Activated CD4-positive, alpha-beta T cell treated with anti-CD3 and anti-CD28 coated beads, Interleukin-2, amount 50 U/mL, for 4 hours (primary cell): ENCODE data around the gene HMX2.

Source experiments
- DNase-seq, 2 experiments: peaks; one replicate each; pipeline ENCODE4 v3.0.0-alpha.2; 2020

HMX2 gene, protein sequence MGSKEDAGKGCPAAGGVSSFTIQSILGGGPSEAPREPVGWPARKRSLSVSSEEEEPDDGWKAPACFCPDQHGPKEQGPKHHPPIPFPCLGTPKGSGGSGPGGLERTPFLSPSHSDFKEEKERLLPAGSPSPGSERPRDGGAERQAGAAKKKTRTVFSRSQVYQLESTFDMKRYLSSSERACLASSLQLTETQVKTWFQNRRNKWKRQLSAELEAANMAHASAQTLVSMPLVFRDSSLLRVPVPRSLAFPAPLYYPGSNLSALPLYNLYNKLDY

DNA sequence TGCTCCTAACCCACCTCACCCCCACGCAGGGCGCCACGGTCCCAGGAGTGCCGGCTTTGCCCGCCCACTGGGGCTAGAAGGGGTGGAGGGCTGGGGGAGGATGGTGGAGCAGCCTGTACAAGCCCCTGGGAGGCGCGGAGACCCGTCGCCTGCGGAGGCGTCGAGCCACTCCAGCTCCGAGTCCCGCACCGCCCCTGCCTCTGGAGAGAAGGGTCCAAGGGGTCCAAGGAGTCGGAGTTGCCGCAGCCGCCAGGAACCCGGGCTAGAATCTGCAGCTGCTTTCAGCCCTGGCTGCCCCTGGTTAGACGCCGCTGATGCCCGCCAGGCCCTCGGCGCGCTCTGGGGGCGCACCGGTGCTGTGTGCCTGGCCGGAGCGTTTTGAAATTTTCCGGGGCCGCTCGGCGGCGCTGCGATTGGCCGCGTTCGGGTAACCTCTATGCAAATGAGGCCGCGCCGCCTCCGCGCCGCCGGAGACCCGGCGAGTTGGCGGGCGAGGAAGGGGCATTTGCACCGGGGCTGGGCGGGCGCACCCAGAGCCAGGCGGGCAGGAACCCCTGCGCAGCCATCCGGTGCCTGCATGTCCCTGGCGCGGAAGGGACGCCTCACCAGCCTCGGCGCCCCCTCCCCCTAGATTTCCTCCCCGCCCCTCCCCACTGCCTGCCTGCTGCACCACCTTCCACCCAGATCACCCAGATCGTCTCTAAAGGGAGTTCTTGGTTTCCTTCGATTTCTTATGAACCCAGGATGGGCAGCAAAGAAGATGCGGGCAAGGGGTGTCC lies at the start of gene HMX2:
TSS of gene HMX2 (plus strand) at position 502 of the 779 bp plus-strand sequence. CDS start at position 745, 243 bp downstream.
- DNase-seq = no peak

DNA sequence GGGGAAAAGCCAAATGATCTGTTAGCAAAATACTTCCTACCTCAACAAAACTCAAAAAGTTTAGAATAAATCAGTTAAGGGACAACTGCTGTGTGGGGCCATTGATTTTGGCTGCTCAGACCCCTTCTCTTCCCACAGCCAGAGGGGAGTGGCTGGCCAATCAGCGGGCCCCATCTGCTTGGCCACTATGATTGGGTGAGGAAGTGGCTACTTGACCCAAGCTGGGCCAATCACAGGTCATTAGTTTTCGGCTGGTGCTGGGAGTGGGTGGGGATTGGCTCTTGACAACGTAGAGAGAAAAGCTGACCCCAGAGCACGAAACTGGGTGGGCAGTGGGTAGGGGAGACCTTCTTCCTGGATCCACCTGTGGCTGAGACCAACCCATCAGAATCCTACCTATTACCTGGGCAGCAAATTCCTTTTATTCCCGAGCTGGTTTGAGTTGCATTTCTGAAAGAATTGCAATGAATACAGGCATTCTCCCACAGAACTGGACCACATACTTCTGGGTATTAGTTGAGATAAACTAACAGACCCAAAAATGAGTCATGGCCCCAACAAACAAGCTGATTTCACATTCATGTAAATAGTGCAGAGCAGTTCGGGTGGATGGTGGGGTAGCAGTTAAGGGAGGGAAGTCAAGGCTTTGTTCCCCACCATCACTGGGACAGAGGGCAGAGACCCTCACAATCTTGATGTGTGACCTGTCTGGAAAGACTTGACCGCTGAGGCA lies 47.7 kb upstream of the HMX2 start:
- no peak for DNase-seq

DNA sequence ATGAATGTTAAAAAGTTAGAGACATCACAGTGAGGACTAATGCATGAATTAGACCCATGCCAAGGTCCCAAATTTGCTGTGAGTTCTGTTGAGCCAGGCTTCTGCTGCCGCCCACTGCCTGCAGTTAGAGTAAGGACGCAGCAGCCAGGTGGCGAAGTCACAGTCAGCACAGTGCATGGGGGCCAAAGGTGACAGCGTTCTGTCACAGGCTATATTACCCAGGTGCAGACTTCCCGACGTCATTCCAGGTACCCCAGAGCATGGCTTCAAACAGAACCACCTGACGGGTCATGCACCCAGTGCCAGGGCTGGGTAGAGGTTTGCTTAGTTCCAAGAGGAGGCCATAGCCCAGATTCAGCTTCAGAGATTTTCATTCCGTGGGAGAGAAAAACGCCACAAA lies 46.1 kb upstream of the HMX2 start:
- DNase-seq = no peak

DNA sequence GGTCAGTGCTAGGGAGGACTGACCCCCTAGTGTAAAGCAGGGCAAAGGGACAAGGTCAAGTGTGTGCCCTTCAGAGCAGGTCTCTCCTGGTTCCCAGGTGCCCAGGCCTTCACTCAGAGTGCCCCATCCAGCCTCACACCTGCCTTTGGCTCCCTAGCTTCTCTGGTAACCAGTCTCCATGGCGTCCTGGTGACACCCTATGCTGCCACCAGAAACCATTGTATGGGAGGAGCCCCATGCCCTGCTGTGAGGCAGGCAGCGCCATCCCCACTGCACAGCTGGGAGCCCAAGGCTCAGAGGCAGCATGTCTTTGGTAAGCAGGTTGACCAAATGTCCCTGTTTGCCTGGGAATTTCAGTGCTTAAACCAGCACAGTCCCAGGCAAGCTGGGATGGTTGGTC lies 45.3 kb upstream of the HMX2 start:
- no peak for DNase-seq

DNA sequence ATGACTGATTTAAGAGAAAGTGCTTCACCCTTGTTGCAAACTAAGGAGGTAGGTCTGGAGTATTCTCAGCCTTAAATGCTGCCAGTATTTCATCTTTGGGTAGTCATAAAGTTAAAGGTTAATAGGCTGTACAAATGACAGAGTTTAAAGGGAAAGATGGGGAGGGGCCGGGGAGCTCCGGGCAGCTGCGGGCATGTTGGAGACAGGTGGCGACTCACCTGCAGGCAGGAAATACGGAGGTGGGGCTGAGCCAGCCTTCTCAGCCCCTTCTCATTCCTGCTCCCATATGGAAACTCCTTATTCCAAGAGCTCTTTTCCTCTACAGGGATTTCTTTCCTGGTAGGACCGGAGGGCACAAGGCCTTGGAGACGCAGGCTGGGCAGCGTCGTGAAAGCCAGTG lies 44.0 kb upstream of the HMX2 start:
- no peak for DNase-seq

DNA sequence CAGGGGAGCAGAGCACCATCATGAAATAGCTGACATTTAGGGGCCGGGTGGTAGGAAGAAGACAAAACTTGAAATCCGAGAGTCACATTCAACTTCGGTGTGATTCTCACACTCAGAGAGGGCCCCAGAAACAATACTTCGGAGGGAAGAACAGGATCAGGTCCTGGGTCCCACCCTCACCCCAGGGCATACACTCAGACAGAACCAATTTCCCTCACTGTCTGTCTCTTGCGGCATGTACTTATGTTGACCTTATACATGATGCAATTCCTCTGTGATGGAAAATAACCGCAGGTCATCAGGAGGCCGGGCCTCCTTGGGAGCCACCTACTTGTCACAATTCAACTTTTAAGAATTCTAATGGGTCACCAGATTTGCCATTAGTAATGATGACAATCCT lies 38.5 kb upstream of the HMX2 start:
- DNase-seq = no peak

DNA sequence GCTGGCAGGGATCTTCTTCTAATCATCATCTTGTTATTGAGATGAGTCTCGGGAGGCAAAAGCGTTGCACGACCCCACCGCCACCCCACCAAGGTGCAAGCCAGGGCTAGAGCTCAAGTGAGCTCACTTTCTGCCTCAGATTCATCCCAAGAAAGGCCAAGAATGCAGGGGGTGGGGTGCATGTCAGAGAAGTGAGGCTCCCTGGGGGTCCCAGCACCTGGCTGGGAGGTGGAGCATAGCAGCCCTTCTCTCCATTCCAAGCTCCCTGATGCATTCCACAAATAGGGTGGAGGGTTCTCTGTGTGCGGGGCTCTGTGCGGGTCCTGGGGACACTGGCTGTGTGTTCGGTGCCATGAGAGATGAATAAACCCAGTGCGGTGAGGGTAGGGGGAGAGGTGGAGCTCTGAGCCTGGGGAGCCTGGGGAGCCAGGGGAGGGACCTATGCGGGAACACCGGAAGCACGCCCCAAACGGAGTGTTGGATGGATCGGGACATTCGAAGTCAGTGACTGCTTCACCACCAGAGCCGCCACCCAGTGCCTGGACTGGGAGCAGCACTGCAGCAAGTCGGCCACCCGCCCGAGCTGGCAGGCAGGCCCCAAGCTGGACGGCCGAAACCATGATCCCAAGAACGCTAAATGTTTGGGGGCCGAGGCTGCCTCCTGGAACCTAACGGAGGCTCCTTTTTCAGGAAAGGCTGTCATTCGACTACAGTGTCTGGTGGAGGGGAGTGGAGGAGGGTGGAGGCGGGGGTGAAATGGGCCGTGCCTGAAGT lies 30.1 kb upstream of the HMX2 start:
- DNase-seq = no peak

DNA sequence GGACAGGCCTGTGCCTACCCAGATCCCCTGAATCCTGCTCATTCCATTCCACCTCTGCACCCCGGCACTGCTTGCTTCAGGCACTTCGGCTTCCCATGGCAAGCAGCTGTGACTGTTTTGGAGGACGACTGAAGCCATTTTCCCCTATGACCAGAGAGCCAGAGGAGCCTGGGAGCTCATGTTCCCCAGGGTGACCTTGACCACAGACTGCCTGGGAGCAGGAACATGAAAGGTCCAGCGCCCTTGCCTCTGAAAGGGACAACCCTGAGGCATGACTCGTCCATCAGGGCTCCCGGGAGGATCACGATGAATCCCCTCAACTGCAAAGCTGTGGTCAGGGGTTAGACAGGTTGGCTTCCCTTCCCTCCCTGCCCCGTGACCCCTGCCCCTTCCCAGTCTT lies 28.9 kb upstream of the HMX2 start:
- DNase-seq = no peak

DNA sequence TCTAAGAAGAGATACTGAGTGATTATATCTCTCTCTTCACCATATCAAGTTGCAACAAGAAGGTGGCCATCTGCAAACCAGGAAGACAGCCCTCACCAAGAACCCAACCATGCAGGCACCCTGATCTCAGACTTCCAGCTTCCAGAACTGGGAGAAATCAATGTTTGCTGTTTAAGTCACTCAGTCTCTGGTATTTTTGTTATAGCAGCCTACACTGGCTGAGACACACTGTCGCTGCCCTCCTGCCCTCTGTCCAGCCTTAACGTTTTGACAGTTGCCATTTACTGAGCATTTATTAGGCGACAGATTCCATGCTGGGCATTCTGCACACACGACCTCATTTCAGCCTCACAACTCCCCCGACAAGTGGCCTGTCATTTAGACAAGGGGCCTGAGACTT lies 21.7 kb upstream of the HMX2 start:
- DNase-seq = no peak

DNA sequence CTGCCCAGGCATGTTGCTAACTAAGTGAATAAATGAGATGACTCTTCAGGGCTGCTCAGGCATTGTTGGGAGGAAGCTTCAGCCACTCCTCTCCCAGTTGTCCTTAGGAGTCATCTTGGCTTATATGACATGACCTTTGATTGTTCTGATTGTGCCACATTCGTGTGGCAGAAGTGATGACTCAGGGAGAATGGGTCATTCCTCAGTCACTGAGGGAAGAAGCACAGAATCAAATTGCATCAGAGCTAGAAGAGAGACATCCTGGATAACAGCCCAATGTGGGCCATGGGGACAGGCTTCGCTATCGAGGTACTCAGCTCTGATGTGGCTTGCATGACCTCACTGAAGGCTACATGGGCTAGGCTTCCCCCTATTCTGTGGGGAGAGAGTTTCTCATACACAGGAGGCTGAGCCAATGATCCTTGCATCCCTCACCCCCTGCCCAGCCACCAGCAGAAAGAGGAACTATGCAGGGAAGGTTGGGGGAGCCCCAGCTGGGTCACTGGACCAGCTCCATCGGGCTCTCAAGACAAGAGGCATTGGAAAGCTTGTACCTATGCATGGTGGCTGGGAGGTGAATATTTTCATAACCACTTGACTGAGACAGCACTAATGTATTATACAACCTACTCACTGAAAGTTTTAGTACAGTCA lies 18.2 kb upstream of the HMX2 start:
- no peak for DNase-seq

DNA sequence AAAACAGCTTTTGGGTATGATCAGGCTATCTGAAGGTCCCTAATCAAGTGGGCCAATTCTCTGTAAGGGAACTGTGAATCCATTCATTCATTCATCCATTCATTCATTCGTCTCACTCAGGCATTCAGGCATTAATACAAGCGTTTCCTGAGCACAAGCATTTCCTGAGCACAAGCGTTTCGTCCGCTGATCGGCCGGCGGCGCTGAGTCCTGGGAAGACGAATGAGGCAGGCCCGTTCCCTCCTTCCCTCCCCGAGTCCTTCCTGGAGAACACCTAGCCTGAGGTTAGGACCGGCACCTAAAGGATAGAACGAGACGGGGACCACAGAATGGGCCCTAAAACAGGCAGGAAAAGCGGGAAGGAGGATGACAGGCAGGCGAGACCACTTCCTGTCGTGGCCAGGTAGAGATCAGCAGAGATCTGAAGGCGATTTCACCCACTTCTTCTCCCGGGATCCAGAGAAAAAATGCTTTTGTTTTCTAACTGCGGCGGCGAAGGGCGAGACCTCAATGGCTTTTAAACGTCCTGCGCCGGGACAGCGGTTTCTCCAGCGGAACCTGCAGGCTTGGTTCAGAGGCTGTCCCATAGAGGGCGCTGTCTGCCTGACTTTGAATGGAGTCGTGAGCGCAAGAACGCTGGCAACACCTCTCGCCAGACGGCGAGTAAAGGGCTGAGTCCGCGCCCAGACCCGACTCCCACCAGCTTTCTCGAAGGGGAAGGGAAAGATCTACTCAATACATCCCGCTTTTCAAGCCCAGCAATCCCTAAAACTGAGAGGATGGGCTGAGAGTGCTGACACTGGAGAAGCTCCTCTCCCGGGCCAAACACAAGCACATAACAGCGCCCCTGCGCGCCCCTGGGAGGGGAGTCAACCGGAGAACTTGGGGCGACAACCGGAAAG lies 15.1 kb upstream of the HMX2 start:
- DNase-seq = peak; percentile 83 to 87

DNA sequence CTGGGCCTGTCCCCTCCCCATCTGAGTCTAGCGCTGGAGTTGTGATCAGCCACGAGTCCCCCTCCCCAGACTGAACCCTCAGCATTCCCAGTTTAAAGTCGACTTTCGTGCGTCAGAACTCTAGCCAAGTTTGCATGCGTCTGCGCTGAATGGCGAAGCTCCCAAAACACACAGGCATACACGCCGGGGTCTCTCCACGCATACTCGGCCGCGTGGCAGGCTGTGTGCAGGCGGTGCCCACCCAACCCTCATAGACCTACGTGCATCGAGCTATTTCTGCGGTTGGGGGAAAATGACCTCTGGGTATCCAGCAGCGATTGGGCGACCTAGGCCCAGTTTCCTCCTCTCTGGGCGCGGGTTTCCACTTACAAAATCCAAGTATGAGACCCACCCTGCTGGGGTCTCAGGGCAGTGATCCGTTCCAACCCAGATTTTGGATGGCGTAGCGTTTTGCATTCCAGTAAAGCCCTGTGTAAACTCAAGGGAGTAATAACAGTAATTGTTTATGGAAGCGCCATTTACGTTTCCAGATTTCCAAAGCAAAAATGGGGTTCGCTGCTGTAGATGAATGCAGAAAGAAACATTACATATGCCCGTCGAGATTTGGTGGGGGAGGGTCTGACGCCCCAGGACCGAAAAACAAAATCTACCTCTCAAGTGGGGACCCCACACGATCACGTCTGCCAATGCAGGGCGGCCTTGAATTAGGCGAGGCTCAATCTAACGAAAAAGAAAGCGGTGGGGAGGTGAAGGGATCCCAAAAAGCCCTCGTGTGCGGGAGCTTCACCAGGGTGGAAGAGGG lies 14.2 kb upstream of the HMX2 start:
- DNase-seq = no peak

DNA sequence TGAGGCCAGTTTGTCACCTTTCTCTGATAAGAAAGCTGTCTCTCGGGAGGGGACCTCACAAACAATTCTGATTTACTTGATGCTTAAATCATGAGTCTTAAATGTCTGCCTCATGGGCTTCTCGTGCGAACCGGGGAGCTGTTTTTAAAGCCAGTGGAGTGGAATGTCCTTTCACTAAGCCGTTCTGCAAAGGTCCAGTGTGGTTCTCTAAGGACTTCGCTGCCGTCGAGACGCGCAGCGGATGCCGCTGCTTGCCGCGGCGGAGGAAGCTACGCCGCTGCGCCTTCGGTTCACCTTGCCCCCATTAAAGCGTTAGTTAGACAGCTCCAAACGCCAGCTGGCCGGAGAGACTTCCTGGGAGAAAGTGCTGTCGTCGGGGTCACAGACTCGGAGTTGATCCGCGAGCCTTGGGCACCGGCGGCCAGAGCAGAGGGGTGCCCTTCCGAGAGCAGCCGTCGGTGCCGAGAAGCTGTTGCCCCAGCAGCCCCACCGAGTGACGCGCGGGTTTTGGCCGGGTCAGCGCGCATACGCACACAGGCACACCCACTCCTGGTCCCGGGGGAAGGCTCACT lies 13.5 kb upstream of the HMX2 start:
- DNase-seq = no peak

DNA sequence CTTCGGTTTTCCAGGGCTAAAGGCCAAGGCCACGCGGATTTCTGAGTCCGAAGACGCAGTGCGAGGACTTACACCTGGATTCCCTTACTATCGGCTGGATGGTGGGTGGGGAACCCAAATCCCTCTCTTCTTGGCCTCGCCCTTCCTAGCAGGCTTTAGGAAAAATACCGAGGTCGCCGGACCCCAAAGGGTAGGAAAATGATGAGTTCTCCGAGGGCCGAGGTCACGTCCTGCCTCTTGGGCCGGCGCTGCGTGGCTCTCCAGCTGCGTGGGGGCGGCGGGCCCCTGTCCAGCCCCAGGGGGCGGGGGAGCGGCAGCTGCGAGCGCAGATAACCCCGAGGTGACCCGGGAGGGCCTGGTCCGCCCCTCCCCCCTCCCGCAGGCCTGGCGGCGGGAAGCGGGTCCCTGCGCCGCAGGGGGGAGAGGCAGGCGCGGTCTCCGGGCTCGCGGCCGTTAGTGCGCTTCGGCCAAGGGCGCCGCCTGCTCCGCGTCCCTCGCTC lies 13.0 kb upstream of the HMX2 start:
- no peak for DNase-seq

DNA sequence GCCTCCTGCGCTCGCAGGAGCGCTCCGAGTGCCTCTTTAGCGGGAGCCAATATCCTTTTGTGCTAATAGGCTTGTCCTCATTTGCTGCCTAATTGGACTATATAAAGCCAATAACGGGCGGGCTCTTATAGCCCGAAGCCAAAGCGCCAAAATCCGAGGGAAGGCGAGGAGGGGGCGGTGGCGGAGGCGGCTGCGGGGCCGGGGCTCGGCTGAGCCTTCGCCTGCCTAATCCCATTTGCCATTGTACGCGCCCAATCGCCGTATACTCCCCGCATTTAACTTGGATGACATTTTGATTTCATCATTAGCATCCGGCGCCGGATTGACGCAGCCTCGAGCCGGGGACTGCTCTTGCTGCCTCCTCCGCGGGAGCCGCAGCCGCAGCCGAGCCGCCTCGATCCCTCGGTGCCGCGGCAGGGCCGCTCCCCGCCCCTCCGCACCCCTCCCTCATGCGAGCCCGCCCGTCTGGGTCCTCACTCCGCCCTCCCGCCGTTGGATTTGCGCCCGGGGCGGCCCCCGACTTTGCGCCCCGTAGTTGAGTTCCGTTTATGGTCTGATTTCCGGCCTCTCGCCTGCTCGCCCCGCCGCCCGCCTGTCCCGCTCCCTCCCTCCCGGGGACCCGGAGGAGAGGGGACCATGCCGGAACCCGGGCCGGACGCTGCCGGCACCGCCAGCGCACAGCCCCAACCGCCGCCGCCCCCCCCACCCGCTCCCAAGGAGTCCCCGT lies 12.4 kb upstream of the HMX2 start, which contains the start of gene HMX3:
TSS of gene HMX3 (plus strand) at position 556 of the 727 bp plus-strand sequence. CDS start at position 637, 81 bp downstream.
- peak in 1 of 2 experiments; percentile 37 for DNase-seq

DNA sequence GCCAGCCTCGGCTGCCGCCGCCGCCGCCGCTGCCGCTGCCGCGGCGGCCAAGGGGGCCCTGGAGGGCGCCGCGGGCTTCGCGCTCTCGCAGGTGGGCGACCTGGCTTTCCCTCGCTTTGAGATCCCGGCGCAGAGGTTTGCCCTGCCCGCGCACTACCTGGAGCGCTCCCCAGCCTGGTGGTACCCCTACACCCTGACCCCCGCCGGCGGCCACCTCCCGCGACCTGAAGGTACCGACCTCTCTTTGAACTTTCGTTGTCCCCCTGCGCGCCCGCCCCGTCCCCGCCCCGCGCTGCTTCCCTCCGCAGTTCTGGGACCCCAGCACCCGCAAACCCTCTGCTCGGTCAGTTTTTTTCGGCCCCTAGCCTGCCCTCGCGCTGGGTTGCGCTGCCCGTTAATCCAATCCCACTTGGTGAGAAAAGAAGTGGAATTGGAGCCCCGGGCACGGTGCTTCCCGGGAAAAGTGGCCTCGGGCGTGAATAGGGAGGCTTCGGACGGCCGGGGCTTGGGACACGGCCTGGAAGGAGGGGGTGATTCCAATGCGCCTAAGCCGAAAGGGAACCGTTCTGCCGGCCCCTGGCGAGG lies 11.6 kb upstream of the HMX2 start:
- no peak for DNase-seq

DNA sequence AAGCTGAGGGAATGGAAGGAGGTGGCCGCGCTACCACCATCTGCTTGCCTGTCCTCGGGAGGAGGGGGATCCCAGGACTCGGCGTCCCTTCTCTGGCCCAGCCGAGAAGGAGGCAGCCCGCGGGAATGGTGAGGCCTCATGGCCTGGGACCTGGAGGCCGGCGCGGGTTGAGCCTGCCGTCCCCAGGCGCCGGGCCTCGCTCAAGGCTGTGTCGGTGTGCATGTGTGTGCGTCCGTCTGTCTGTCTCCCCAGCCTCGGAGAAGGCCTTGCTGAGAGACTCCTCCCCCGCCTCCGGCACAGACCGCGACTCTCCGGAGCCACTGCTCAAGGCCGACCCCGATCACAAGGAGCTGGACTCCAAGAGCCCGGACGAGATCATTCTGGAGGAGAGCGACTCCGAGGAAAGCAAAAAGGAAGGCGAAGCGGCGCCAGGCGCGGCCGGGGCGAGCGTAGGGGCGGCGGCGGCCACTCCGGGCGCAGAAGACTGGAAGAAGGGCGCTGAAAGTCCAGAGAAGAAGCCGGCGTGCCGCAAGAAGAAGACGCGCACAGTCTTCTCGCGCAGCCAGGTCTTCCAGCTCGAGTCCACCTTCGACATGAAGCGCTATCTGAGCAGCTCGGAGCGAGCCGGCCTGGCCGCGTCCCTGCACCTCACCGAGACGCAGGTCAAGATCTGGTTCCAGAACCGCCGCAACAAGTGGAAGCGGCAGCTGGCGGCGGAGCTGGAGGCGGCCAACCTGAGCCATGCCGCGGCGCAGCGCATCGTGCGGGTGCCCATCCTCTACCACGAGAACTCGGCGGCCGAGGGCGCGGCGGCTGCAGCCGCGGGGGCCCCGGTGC lies 10.9 kb upstream of the HMX2 start:
- DNase-seq = no peak

DNA sequence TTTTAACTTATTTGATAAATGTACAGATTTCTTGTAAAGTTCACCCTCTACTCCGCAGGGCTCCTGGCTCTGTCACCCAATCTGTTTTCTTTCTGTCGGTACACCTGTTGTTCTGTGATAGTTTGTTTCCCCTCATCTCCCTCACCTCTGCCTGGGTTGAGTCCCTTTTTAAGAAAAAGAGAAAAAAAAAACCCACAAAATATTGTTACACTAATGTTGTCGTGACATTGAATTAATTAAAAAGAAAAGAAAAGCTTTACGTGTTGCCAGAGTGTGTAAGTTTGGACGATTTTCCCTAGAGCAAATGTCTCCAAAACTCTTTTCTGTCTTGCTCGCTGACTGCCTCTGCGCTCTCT lies 8.8 kb upstream of the HMX2 start:
- no peak for DNase-seq
